Measurements from ENCODE around the gene P2RX5.
"Not testable (repeated sequence)": the region's sequence is repeated elsewhere in the genome, so short reads cannot be mapped to it uniquely, and the experiment has no call there.

P2RX5 gene

GRCh38 chr17:3695723-3696411 is at the start of gene P2RX5:
TSS of gene P2RX5 (minus strand) at chr17:3696155. CDS start at chr17:3696005, 150 bp downstream.
- peak; percentile 49 to 77 (median 60) for DNase-seq

GRCh38 chr17:3745071-3745470 is 49.1 kb upstream of the P2RX5 start:
- no peak for DNase-seq

GRCh38 chr17:3744014-3744413 is 48.1 kb upstream of the P2RX5 start:
- no peak for DNase-seq

GRCh38 chr17:3740611-3741073 is 44.7 kb upstream of the P2RX5 start:
- peak; percentile 78 to 81 (median 80) for DNase-seq

- DNase-seq, result no peak
Measured at GRCh38 chr17:3739422-3740124, 43.6 kb upstream of the P2RX5 start.

GRCh38 chr17:3738562-3739295 is 42.8 kb upstream of the P2RX5 start:
- no peak for DNase-seq

GRCh38 chr17:3735515-3735914 is 39.6 kb upstream of the P2RX5 start:
- DNase-seq, result no peak

- DNase-seq, result not testable (repeated sequence)
Measured at GRCh38 chr17:3734911-3735276, 38.9 kb upstream of the P2RX5 start.

- no peak for DNase-seq
Measured at GRCh38 chr17:3732210-3732621, 36.3 kb upstream of the P2RX5 start.

GRCh38 chr17:3730881-3731429 is 35.0 kb upstream of the P2RX5 start:
- no peak for DNase-seq

- no peak for DNase-seq
Measured at GRCh38 chr17:3729881-3730280, 33.9 kb upstream of the P2RX5 start.

GRCh38 chr17:3728099-3728498 is 32.1 kb upstream of the P2RX5 start:
- not testable (repeated sequence) for DNase-seq

- no peak for DNase-seq
Measured at GRCh38 chr17:3727041-3727440, 31.1 kb upstream of the P2RX5 start.

- no peak for DNase-seq
Measured at GRCh38 chr17:3724378-3725077, 28.6 kb upstream of the P2RX5 start.

GRCh38 chr17:3723556-3724377 is 27.8 kb upstream of the P2RX5 start, which contains the start of gene HASPIN:
TSS of gene HASPIN (plus strand) at chr17:3723903. CDS start at chr17:3723936, 33 bp downstream.
- DNase-seq, result peak; percentile 97 to 99 (median 99)

- no peak for DNase-seq
Measured at GRCh38 chr17:3723188-3723555, 27.2 kb upstream of the P2RX5 start.

- DNase-seq, result no peak
Measured at GRCh38 chr17:3722716-3723115, 26.8 kb upstream of the P2RX5 start.

- no peak for DNase-seq
Measured at GRCh38 chr17:3719265-3719664, 23.3 kb upstream of the P2RX5 start.

GRCh38 chr17:3718201-3718600 is 22.2 kb upstream of the P2RX5 start:
- DNase-seq, result peak; percentile 42 to 47 (median 44)

- no peak for DNase-seq
Measured at GRCh38 chr17:3715296-3715695, 19.3 kb upstream of the P2RX5 start.

- DNase-seq, result no peak
Measured at GRCh38 chr17:3712811-3713463, 17.0 kb upstream of the P2RX5 start.

Data from suppressor macrophage treated with lipopolysaccharide for 1 hour (primary cell).